K562 (cell line): ENCODE data around the gene LRRC1. TPM values are rescaled to one million over a fixed set of nuclear protein-coding genes. Genes with fewer than 3 reads are reported as not detected.

Experiments used
- ATAC-seq: fragments of 200-7000 bp; cut with Tn5 transposase; 3 replicates; pipeline ENCODE4 v1.9.1; 2020; ENCODE audit warnings: moderate library complexity
- BruUV-seq: library from RNA; stranded (reverse); fragments of 400-500 nt; replicated peaks from 2 replicates; lab custom pipeline; 2021; lab: Mats Ljungman, UMichigan
- CTCF ChIA-PET: fragments of 300-600 bp; formaldehyde crosslinking; extraction: SDS; loops from one replicate; lab custom pipeline; 2021; ENCODE audit warnings: low intra/inter-chr PET ratio; lab: Yijun Ruan, JAX
- POLR2A ChIA-PET: fragments of 300-600, 350-650 bp; sonication (Branson Sonifier 250); formaldehyde crosslinking; extraction: SDS; loops from one replicate; lab custom pipeline; 2021; ENCODE audit warnings: antibody characterized with exemption, inconsistent platforms; lab: Yijun Ruan, JAX
- DNase-seq, 4 experiments: peaks; one replicate each; pipeline versions ENCODE4 v3.0.0 to v3.0.0-alpha.2; 2011 to 2018; ENCODE audit warnings: low spot score in 3 of 4, mixed read lengths in 3 of 4; ENCODE audit errors: extremely low read depth in 1 of 4
- FAIRE-seq: peaks from 2 replicates; lab custom pipeline; 2011; peaks lifted over from hg19 to GRCh38; lab: Jason Lieb, UNC
- H2AFZ ChIP-seq: 2 replicates; pipeline ENCODE4 v1.6.0; 2011; ENCODE audit warnings: low read depth, low read length, control low read depth, inconsistent platforms
- H3K27ac ChIP-seq: fragments of 200-600 bp; 3 replicates; pipeline ENCODE4 v1.8.0; 2011; ENCODE audit warnings: low read depth, mild to moderate bottlenecking, control low read depth, inconsistent platforms, low read length, moderate library complexity, mixed read lengths; ENCODE audit errors: extremely low read depth
- H3K27me3 ChIP-seq, 2 experiments: fragments of 300-600 bp in 1 of 2; 2 replicates in 1 of 2; 3 replicates in 1 of 2; pipeline versions ENCODE4 v1.6.0 to v1.8.0; 2011; ENCODE audit warnings: inconsistent platforms in 2 of 2, low read length in 2 of 2, mild to moderate bottlenecking in 1 of 2, mixed read lengths in 1 of 2, moderate library complexity in 1 of 2; ENCODE audit not compliant: control insufficient read depth in 2 of 2, insufficient read depth in 2 of 2
- H3K36me3 ChIP-seq: fragments of 300-600 bp; 3 replicates; pipeline ENCODE4 v1.8.0; 2011; ENCODE audit warnings: mild to moderate bottlenecking, low read length, inconsistent platforms; ENCODE audit not compliant: control insufficient read depth, insufficient read depth
- H3K4me1 ChIP-seq, 2 experiments: fragments of 200-600 bp in 1 of 2; replicated peaks in 1 of 2; 2 replicates in 1 of 2; 3 replicates in 1 of 2; pipeline versions ENCODE4 v1.5.1 to v1.8.0; 2011; ENCODE audit warnings: inconsistent platforms in 2 of 2, low read length in 2 of 2, mild to moderate bottlenecking in 1 of 2, mixed read lengths in 1 of 2, moderate library complexity in 1 of 2; ENCODE audit not compliant: control insufficient read depth in 2 of 2, insufficient read depth in 2 of 2
- H3K4me2 ChIP-seq: 2 replicates; pipeline ENCODE4 v1.6.1; 2011; ENCODE audit warnings: low read length, control low read depth, inconsistent platforms, mixed read lengths; ENCODE audit not compliant: insufficient read depth
- H3K4me3 ChIP-seq: fragments of 200-600 bp; sonication (generic), shearing (Covaris generic); 2 replicates; pipeline ENCODE4 v1.5.1; 2016; ENCODE audit warnings: control low read depth, inconsistent platforms
- H3K79me2 ChIP-seq: fragments of 200-600 bp; 3 replicates; pipeline ENCODE4 v1.8.0; 2011; ENCODE audit warnings: low read length, inconsistent platforms; ENCODE audit not compliant: control insufficient read depth, insufficient read depth
- H3K9ac ChIP-seq, 2 experiments: 2 replicates each; pipeline versions ENCODE4 v1.6.0 to v1.6.1; 2011; ENCODE audit warnings: low read depth in 2 of 2, low read length in 2 of 2, control low read depth in 1 of 2, inconsistent platforms in 1 of 2, mild to moderate bottlenecking in 1 of 2, mixed read lengths in 1 of 2; ENCODE audit not compliant: insufficient read depth in 1 of 2
- H3K9me1 ChIP-seq: one replicate; pipeline ENCODE4 v1.6.0; 2011; ENCODE audit warnings: inconsistent platforms, mild to moderate bottlenecking, low read length, moderate library complexity; ENCODE audit not compliant: control insufficient read depth, insufficient read depth
- H3K9me3 ChIP-seq: replicated peaks from 2 replicates; pipeline ENCODE4 v1.5.1; 2011; ENCODE audit warnings: low read depth, low read length, inconsistent platforms; ENCODE audit not compliant: control insufficient read depth, insufficient read depth
- H4K20me1 ChIP-seq: replicated peaks from 2 replicates; pipeline ENCODE4 v1.6.1; 2011; ENCODE audit warnings: low read length, inconsistent platforms, mixed read lengths; ENCODE audit not compliant: control insufficient read depth, insufficient read depth
- BRCA1 ChIP-seq, 2 experiments: fragments of 450-650 bp in 1 of 2; sonication (generic) in 1 of 2; formaldehyde crosslinking in 1 of 2; IDR thresholded peaks; 2 replicates each; pipeline versions ENCODE4 v1.5.0 to v1.6.1; 2017 to 2020; ENCODE audit warnings: mild to moderate bottlenecking in 1 of 2, missing genetic modification reagents in 1 of 2
- BRF2 ChIP-seq: IDR thresholded peaks from 3 replicates; pipeline ENCODE4 v1.6.1; 2011; ENCODE audit warnings: borderline replicate concordance, mild to moderate bottlenecking; ENCODE audit not compliant: insufficient read length, insufficient read depth
- CBX3 ChIP-seq, 2 experiments: IDR thresholded peaks; 1 replicate in 1 of 2; 2 replicates in 1 of 2; pipeline ENCODE4 v1.6.1; 2012; ENCODE audit warnings: inconsistent platforms in 2 of 2, low read length in 2 of 2, borderline replicate concordance in 1 of 2, control low read depth in 1 of 2
- CREB3L1 ChIP-seq: fragments of 450-650 bp; IDR thresholded peaks from 2 replicates; pipeline ENCODE4 v1.6.1; 2014; ENCODE audit warnings: low read depth, mild to moderate bottlenecking, moderate library complexity, borderline replicate concordance
- ETS1 ChIP-seq: conservative IDR thresholded peaks from 2 replicates; pipeline ENCODE4 v1.6.1; 2011; ENCODE audit warnings: low read depth, mild to moderate bottlenecking, low read length; ENCODE audit not compliant: control insufficient read depth
- MCM5 ChIP-seq: fragments of 450-650 bp; IDR thresholded peaks from 2 replicates; pipeline ENCODE4 v1.6.1; 2016; ENCODE audit warnings: low read depth
- RHOXF2B ChIP-seq: fragments of 250-450 bp; sonication (Bioruptor Pico); conservative IDR thresholded peaks from 2 replicates; pipeline ENCODE4 v1.5.1; 2021
- SIRT6 ChIP-seq: IDR thresholded peaks from one replicate; pipeline ENCODE4 v1.6.1; 2012; ENCODE audit warnings: low read depth, mild to moderate bottlenecking, control low read depth, inconsistent platforms, low read length, moderate library complexity
- TAL1 ChIP-seq: fragments of 450-650 bp; IDR thresholded peaks from 2 replicates; pipeline ENCODE4 v1.6.1; 2016; ENCODE audit warnings: mild to moderate bottlenecking
- THRA ChIP-seq: fragments of 450-650 bp; IDR thresholded peaks from 2 replicates; pipeline ENCODE4 v1.6.1; 2017; ENCODE audit warnings: mild to moderate bottlenecking, moderate library complexity
- ZKSCAN3 ChIP-seq: fragments of 250-450 bp; sonication (Bioruptor Pico); IDR thresholded peaks from 2 replicates; pipeline ENCODE4 v1.4.0; 2020
- ZNF134 ChIP-seq: fragments of 250-450 bp; sonication (Bioruptor Pico); conservative IDR thresholded peaks from 2 replicates; pipeline ENCODE4 v1.4.0; 2020
- WGBS: fragments of 100-300 bp; shearing (Covaris generic); methylation state at CpG from one replicate; pipeline ENCODE4 v1.1.6; 2016; ENCODE audit warnings: low coverage, mixed read lengths; ENCODE audit not compliant: insufficient coverage; ENCODE audit errors: missing lambda C conversion rate; 5-methylcytosine and 5-hydroxymethylcytosine counted together
- in situ Hi-C: fragments of 300-500 bp; cut with MboI; formaldehyde crosslinking; loops from 4 replicates; pipeline ENCODE4 v1.15.0; 2018; ENCODE audit warnings: inconsistent platforms, mixed read lengths
- intact Hi-C: fragments of 100-400 bp; cut with micrococcal nuclease; formaldehyde crosslinking; loops from 2 replicates; pipeline ENCODE4 v1.14.2; 2022
- polyA plus RNA-seq, 8 experiments: library from polyadenylated mRNA; depleted of rRNA in 4 of 8; stranded (reverse) in 5 of 8; unstranded in 3 of 8; fragments of >200 nt; fragmentation: Nextera tagmentation in 2 of 8; fragmentation: Illumina TruSeq in 1 of 8; extraction: Ambion mirVana in 2 of 8; extraction: Trizol in 1 of 8; gene quantifications; 2 replicates each; pipeline versions ENCODE4 v1.2.1 to v1.2.3, GENCODE V29; 2011 to 2014; ENCODE audit warnings: inconsistent platforms in 1 of 8, missing spikeins in 1 of 8
- total RNA-seq, 7 experiments: library from RNA; depleted of rRNA in 6 of 7; stranded (reverse); fragments of >200 nt in 6 of 7; fragmentation: Illumina TruSeq in 2 of 7; extraction: Trizol in 2 of 7; gene quantifications; 2 replicates each; pipeline versions ENCODE4 v1.2.1 to v1.2.3, GENCODE V29; 2011 to 2021; ENCODE audit warnings: low replicate concordance in 1 of 7

The LRRC1 gene
- total and polyA plus RNA-seq, 9 of the 15 experiments (the other 6 are each of a cell fraction or from before 2014, with no cell fraction given): not detected

- no peak for DNase-seq
- H3K9me1 ChIP-seq: no peaks in the 10 kb centered on the region
- H3K4me1 ChIP-seq: no peaks in the 10 kb centered on the region
- WGBS: under 1% methylated on average over 6 of the region's 6 CpGs
- H3K4me2 ChIP-seq: no peak overlapping the region
- H4K20me1 ChIP-seq: no peaks in the 10 kb centered on the region
- no peak for ATAC-seq
- no peak overlapping the region for H2AFZ ChIP-seq
- no peaks in the 10 kb centered on the region for H3K27me3 ChIP-seq
- ChIA-PET POLR2A (no interaction called here), CTCF (no interaction called here)
- BruUV-seq: no TSS peak
- H3K27ac ChIP-seq: no peak overlapping the region
- H3K9me3 ChIP-seq: no peaks in the 10 kb centered on the region
- TF ChIP-seq BRCA1 (IDR thresholded peaks at IDR 0.05) (no peak), BRCA1 (CRISPR knock-in tag; IDR thresholded peaks at IDR 0.05) (no peak), ETS1 (no peak), SIRT6 (no peak), MCM5 (no peak), ZNF134 (no peak)
- in situ Hi-C loops (no loop called here), intact Hi-C loops (no loop called here)
- H3K9ac ChIP-seq: no peak overlapping the region
- H3K36me3 ChIP-seq: no peaks in the 10 kb centered on the region
- no peak overlapping the region for H3K4me3 ChIP-seq
- H3K79me2 ChIP-seq: no peaks in the 10 kb centered on the region
- no peak for FAIRE-seq
These were observed 75.2 kb downstream of the LRRC1 start for GRCh38 chr6:53869964-53870363.

GRCh38 chr6:53873922-53874321, 79.1 kb downstream of the LRRC1 start:
- Histone ChIP-seq H3K4me3 (no peak overlapping the region), H3K4me2 (no peak overlapping the region), H3K9me1 (no peaks in the 10 kb centered on the region), H3K27ac (no peak overlapping the region), H3K27me3 (no peaks in the 10 kb centered on the region), H3K36me3 (no peaks in the 10 kb centered on the region), H2AFZ (no peak overlapping the region), H3K9me3 (no peaks in the 10 kb centered on the region), H3K4me1 (no peaks in the 10 kb centered on the region), H3K79me2 (no peaks in the 10 kb centered on the region), H4K20me1 (no peaks in the 10 kb centered on the region), H3K9ac (no peak overlapping the region)
- CTCF ChIA-PET: interaction anchor here (0.6 kb wide), 1 partner anchor 1081 kb away, joined by 3 read pairs; no protein-coding TSS in a partner anchor
- no TSS peak for BruUV-seq
- in situ Hi-C loops: no loop called here
- no peak for FAIRE-seq
- DNase-seq: no peak
- 1% methylated on average over 4 of the region's 4 CpGs for WGBS
- no peak for ATAC-seq
- POLR2A ChIA-PET: no interaction called here
- intact Hi-C loops: no loop called here
- TF ChIP-seq RHOXF2B (CRISPR knock-in tag): no peak
- TF ChIP-seq THRA: no peak
- no peak for TF ChIP-seq TAL1
- TF ChIP-seq CBX3 (IDR thresholded peaks at IDR 0.05; ENCODE audit: borderline replicate concordance in 1 of 2, low read length in 2 of 2): no peak
- TF ChIP-seq CREB3L1: no peak
- TF ChIP-seq BRF2: no peak
- no peak for TF ChIP-seq ZKSCAN3 (CRISPR knock-in tag)
